HepG2 (cell line): ENCODE data around the gene IGDCC3. TPM values are rescaled to one million over a fixed set of nuclear protein-coding genes. Genes with fewer than 3 reads are reported as not detected.

ENCODE experiments used
- FOXM1 ChIP-seq: sonication (generic); formaldehyde crosslinking; IDR thresholded peaks from 2 replicates; pipeline ENCODE4 v1.5.0; 2020; ENCODE audit warnings: missing genetic modification reagents
- GABPA ChIP-seq, 2 experiments: IDR thresholded peaks; 2 replicates each; pipeline ENCODE4 v1.6.1; 2011 to 2016; ENCODE audit warnings: low read depth in 2 of 2, low read length in 1 of 2, missing biosample characterization in 1 of 2, missing genetic modification characterization in 1 of 2
- ZFX ChIP-seq: sonication (generic); formaldehyde crosslinking; IDR thresholded peaks from 2 replicates; pipeline ENCODE4 v1.4.0; 2020; ENCODE audit warnings: mild to moderate bottlenecking, low read depth, missing genetic modification reagents, moderate library complexity
- ZNF383 ChIP-seq: sonication (generic); formaldehyde crosslinking; IDR thresholded peaks from 2 replicates; pipeline ENCODE4 v1.4.0; 2020; ENCODE audit warnings: missing genetic modification reagents, mild to moderate bottlenecking, borderline replicate concordance
- ZNF430 ChIP-seq: sonication (generic); formaldehyde crosslinking; IDR thresholded peaks from 2 replicates; pipeline ENCODE4 v1.9.0; 2021; ENCODE audit warnings: mild to moderate bottlenecking, missing genetic modification reagents
- ZSCAN22 ChIP-seq: sonication (generic); formaldehyde crosslinking; IDR thresholded peaks from 2 replicates; pipeline ENCODE4 v1.4.0; 2020; ENCODE audit warnings: mild to moderate bottlenecking, missing genetic modification reagents
- polyA plus RNA-seq, 8 experiments: library from polyadenylated mRNA; depleted of rRNA in 3 of 8; stranded (reverse) in 7 of 8; unstranded in 1 of 8; fragments of >200 nt; fragmentation: Illumina TruSeq in 4 of 8; extraction: Trizol in 4 of 8; gene quantifications; 2 replicates each; pipeline versions ENCODE4 v1.2.1 to v1.2.3, GENCODE V29; 2011 to 2016; ENCODE audit warnings: low read depth in 4 of 8, missing spikeins in 1 of 8, mixed read lengths in 1 of 8; ENCODE audit not compliant: insufficient read depth in 1 of 8
- total RNA-seq, 5 experiments: library from RNA; depleted of rRNA; stranded (reverse); fragments of >200 nt; fragmentation: Illumina TruSeq; extraction: Trizol; gene quantifications; 2 replicates each; pipeline ENCODE4 v1.2.3, GENCODE V29; 2016; ENCODE audit warnings: low read depth in 1 of 5
- TF ChIP-seq, protein P1 (sequence below): sonication (generic); formaldehyde crosslinking; IDR thresholded peaks from 2 replicates; pipeline ENCODE4 v1.8.1; 2023; ENCODE audit warnings: mild to moderate bottlenecking, inconsistent platforms, moderate library complexity, missing genetic modification reagents, borderline replicate concordance
- TF ChIP-seq, protein P2 (sequence below): IDR thresholded peaks from 2 replicates; pipeline ENCODE4 v1.4.0; 2020; ENCODE audit warnings: mild to moderate bottlenecking, missing genetic modification reagents
- TF ChIP-seq, protein P3 (sequence below): sonication (generic); formaldehyde crosslinking; IDR thresholded peaks from 2 replicates; pipeline ENCODE4 v1.5.0; 2020; ENCODE audit warnings: missing genetic modification reagents, mild to moderate bottlenecking, borderline replicate concordance
- TF ChIP-seq, protein P4 (sequence below): sonication (generic); formaldehyde crosslinking; IDR thresholded peaks from 2 replicates; pipeline ENCODE4 v1.5.0; 2020; ENCODE audit warnings: mild to moderate bottlenecking, missing genetic modification reagents, borderline replicate concordance
- TF ChIP-seq, protein P5 (sequence below), 2 experiments: sonication (generic) in 1 of 2; formaldehyde crosslinking in 1 of 2; IDR thresholded peaks; 2 replicates each; pipeline versions ENCODE4 v1.4.0 to v1.6.1; 2016 to 2020; ENCODE audit warnings: borderline replicate concordance in 1 of 2, low read depth in 1 of 2, mild to moderate bottlenecking in 1 of 2, missing genetic modification reagents in 1 of 2

IGDCC3 gene
- total and polyA plus RNA-seq, 2 of the 13 experiments (the other 11 are each of a cell fraction or from before 2014, with no cell fraction given): 30.1 to 51.8 TPM

DNA sequence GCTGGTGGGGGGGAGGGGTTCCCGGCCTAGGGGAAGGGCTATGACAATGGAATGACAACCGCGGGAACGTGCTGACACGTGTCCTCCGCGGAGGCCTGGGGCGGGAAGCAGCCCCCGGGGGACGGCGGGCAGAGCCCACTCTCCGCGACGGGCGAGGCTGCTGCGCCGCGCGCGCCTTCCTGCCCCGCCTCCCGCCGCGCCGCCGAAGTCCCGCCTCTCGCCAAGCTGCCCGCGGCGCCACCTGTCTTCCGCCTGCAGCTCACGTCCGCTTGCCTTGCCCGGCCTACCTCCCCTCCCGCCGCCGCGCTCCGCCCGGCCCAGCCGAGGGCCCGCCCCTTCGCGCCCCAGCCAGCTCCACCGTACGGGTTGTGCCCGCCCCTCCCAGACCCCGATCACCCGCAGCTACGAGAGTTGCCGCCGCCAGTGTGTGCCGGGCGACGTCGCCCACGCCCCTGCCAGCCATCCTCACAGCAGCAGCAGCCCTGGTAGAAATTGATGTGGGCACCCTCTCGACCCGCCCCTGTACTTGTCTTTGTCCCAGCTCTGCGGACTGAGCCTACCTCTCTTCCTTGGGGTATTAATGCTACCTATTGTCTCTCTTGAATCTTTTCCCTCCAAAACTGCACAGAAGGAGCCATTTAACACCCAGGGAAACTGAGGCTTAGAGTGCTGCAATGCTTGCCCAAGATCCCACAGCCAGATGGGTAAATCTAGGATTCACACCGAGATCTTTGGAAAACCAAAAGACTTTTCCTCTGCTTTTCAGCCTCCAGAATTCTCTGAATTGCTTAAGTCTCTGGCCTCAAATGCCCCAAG is 90.9 kb downstream of the IGDCC3 start, which contains the start of gene PARP16 (continued):
- TF ChIP-seq, protein P1, sequence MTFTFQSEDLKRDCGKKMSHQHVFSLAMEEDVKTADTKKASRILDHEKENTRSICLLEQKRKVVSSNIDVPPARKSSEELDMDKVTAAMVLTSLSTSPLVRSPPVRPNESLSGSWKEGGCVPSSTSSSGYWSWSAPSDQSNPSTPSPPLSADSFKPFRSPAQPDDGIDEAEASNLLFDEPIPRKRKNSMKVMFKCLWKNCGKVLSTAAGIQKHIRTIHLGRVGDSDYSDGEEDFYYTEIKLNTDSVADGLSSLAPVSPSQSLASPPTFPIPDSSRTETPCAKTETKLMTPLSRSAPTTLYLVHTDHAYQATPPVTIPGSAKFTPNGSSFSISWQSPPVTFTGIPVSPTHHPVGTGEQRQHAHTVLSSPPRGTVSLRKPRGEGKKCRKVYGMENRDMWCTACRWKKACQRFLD (CRISPR knock-in tag): no peak; the same call in 1 of the 2 replicates
- TF ChIP-seq GABPA (IDR thresholded peaks at IDR 0.05; ENCODE audit: low read depth, low read length) (peak; percentile 61), GABPA (CRISPR knock-in tag; IDR thresholded peaks at IDR 0.05; ENCODE audit: low read depth) (no peak), ZNF430 (CRISPR knock-in tag) (peak; percentile 60; the same call in 1 of the 2 replicates), ZSCAN22 (CRISPR knock-in tag) (no peak), ZNF383 (CRISPR knock-in tag) (0 out of 2 replicates have a peak, but pooled peaks have one; percentile 49), FOXM1 (CRISPR knock-in tag) (no peak), ZFX (peak; percentile 96)
- TF ChIP-seq, protein P2, sequence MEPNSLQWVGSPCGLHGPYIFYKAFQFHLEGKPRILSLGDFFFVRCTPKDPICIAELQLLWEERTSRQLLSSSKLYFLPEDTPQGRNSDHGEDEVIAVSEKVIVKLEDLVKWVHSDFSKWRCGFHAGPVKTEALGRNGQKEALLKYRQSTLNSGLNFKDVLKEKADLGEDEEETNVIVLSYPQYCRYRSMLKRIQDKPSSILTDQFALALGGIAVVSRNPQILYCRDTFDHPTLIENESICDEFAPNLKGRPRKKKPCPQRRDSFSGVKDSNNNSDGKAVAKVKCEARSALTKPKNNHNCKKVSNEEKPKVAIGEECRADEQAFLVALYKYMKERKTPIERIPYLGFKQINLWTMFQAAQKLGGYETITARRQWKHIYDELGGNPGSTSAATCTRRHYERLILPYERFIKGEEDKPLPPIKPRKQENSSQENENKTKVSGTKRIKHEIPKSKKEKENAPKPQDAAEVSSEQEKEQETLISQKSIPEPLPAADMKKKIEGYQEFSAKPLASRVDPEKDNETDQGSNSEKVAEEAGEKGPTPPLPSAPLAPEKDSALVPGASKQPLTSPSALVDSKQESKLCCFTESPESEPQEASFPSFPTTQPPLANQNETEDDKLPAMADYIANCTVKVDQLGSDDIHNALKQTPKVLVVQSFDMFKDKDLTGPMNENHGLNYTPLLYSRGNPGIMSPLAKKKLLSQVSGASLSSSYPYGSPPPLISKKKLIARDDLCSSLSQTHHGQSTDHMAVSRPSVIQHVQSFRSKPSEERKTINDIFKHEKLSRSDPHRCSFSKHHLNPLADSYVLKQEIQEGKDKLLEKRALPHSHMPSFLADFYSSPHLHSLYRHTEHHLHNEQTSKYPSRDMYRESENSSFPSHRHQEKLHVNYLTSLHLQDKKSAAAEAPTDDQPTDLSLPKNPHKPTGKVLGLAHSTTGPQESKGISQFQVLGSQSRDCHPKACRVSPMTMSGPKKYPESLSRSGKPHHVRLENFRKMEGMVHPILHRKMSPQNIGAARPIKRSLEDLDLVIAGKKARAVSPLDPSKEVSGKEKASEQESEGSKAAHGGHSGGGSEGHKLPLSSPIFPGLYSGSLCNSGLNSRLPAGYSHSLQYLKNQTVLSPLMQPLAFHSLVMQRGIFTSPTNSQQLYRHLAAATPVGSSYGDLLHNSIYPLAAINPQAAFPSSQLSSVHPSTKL (CRISPR knock-in tag): no peak
- TF ChIP-seq, protein P3, sequence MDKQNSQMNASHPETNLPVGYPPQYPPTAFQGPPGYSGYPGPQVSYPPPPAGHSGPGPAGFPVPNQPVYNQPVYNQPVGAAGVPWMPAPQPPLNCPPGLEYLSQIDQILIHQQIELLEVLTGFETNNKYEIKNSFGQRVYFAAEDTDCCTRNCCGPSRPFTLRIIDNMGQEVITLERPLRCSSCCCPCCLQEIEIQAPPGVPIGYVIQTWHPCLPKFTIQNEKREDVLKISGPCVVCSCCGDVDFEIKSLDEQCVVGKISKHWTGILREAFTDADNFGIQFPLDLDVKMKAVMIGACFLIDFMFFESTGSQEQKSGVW (CRISPR knock-in tag): no peak
- TF ChIP-seq, protein P4, sequence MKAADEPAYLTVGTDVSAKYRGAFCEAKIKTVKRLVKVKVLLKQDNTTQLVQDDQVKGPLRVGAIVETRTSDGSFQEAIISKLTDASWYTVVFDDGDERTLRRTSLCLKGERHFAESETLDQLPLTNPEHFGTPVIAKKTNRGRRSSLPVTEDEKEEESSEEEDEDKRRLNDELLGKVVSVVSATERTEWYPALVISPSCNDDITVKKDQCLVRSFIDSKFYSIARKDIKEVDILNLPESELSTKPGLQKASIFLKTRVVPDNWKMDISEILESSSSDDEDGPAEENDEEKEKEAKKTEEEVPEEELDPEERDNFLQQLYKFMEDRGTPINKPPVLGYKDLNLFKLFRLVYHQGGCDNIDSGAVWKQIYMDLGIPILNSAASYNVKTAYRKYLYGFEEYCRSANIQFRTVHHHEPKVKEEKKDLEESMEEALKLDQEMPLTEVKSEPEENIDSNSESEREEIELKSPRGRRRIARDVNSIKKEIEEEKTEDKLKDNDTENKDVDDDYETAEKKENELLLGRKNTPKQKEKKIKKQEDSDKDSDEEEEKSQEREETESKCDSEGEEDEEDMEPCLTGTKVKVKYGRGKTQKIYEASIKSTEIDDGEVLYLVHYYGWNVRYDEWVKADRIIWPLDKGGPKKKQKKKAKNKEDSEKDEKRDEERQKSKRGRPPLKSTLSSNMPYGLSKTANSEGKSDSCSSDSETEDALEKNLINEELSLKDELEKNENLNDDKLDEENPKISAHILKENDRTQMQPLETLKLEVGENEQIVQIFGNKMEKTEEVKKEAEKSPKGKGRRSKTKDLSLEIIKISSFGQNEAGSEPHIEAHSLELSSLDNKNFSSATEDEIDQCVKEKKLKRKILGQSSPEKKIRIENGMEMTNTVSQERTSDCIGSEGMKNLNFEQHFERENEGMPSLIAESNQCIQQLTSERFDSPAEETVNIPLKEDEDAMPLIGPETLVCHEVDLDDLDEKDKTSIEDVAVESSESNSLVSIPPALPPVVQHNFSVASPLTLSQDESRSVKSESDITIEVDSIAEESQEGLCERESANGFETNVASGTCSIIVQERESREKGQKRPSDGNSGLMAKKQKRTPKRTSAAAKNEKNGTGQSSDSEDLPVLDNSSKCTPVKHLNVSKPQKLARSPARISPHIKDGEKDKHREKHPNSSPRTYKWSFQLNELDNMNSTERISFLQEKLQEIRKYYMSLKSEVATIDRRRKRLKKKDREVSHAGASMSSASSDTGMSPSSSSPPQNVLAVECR (CRISPR knock-in tag): peak; percentile 54; the same call in 1 of the 2 replicates
- TF ChIP-seq, protein P5, sequence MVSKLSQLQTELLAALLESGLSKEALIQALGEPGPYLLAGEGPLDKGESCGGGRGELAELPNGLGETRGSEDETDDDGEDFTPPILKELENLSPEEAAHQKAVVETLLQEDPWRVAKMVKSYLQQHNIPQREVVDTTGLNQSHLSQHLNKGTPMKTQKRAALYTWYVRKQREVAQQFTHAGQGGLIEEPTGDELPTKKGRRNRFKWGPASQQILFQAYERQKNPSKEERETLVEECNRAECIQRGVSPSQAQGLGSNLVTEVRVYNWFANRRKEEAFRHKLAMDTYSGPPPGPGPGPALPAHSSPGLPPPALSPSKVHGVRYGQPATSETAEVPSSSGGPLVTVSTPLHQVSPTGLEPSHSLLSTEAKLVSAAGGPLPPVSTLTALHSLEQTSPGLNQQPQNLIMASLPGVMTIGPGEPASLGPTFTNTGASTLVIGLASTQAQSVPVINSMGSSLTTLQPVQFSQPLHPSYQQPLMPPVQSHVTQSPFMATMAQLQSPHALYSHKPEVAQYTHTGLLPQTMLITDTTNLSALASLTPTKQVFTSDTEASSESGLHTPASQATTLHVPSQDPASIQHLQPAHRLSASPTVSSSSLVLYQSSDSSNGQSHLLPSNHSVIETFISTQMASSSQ (IDR thresholded peaks at IDR 0.05; ENCODE audit: low read depth): no peak
- TF ChIP-seq, protein P5 (CRISPR knock-in tag; IDR thresholded peaks at IDR 0.05; ENCODE audit: borderline replicate concordance): 0 out of 2 replicates have a peak, but pooled peaks have one; percentile 7
